Erythroblast (primary cell): ENCODE measurements around the gene NCOA4.
"Not testable (repeated sequence)": the region's sequence is repeated elsewhere in the genome, so short reads cannot be mapped to it uniquely, and the experiment has no call there.

Experiments used
- GATA1 ChIP-seq: IDR thresholded peaks from 2 replicates; pipeline ENCODE4 v1.6.1; 2011; ENCODE audit warnings: low read depth, mild to moderate bottlenecking, control low read depth, low read length, moderate library complexity
- POLR2A ChIP-seq: IDR thresholded peaks from 2 replicates; pipeline ENCODE4 v1.6.1; 2011; ENCODE audit warnings: mild to moderate bottlenecking, low read length

GRCh38 chr10:45974041-45974440 is 56.4 kb downstream of the NCOA4 start:
- TF ChIP-seq POLR2A, GATA1: not testable (repeated sequence)
